PFSK-1 (cell line): ENCODE results near the gene IGF1R.

Experiments used
- FOXP2 ChIP-seq: optimal IDR thresholded peaks from 2 replicates; pipeline ENCODE3; 2011; ENCODE audit warnings: borderline replicate concordance, control low read depth, inconsistent platforms; ENCODE audit not compliant: insufficient read depth; ENCODE audit errors: extremely low read length, extremely low read depth
- POLR2AphosphoS5 ChIP-seq: IDR thresholded peaks from 2 replicates; pipeline ENCODE4 v1.6.1; 2012; ENCODE audit warnings: low read depth, mild to moderate bottlenecking, control low read depth, low read length, moderate library complexity
- SIN3A ChIP-seq: IDR thresholded peaks from 2 replicates; pipeline ENCODE4 v1.6.1; 2012; ENCODE audit warnings: mild to moderate bottlenecking, low read length, moderate library complexity, borderline replicate concordance; ENCODE audit not compliant: insufficient read depth
- TAF1 ChIP-seq: IDR thresholded peaks from 2 replicates; pipeline ENCODE4 v1.6.1; 2012; ENCODE audit warnings: low read length, control low read depth, borderline replicate concordance; ENCODE audit not compliant: insufficient read depth
- TF ChIP-seq, protein P1 (sequence below), 2 experiments: IDR thresholded peaks; 2 replicates each; pipeline versions ENCODE4 v1.6.1 to v1.8.0; 2011 to 2012; ENCODE audit warnings: low read depth in 2 of 2, low read length in 2 of 2, control low read depth in 1 of 2, inconsistent platforms in 1 of 2, mild to moderate bottlenecking in 1 of 2, moderate library complexity in 1 of 2; ENCODE audit not compliant: insufficient read depth in 1 of 2

Gene IGF1R

GRCh38 chr15:98720031-98720430 is 71.7 kb downstream of the IGF1R start:
- TF ChIP-seq SIN3A (no peak), TAF1 (no peak), POLR2AphosphoS5 (no peak), FOXP2 (no peak)
- TF ChIP-seq, protein P1, sequence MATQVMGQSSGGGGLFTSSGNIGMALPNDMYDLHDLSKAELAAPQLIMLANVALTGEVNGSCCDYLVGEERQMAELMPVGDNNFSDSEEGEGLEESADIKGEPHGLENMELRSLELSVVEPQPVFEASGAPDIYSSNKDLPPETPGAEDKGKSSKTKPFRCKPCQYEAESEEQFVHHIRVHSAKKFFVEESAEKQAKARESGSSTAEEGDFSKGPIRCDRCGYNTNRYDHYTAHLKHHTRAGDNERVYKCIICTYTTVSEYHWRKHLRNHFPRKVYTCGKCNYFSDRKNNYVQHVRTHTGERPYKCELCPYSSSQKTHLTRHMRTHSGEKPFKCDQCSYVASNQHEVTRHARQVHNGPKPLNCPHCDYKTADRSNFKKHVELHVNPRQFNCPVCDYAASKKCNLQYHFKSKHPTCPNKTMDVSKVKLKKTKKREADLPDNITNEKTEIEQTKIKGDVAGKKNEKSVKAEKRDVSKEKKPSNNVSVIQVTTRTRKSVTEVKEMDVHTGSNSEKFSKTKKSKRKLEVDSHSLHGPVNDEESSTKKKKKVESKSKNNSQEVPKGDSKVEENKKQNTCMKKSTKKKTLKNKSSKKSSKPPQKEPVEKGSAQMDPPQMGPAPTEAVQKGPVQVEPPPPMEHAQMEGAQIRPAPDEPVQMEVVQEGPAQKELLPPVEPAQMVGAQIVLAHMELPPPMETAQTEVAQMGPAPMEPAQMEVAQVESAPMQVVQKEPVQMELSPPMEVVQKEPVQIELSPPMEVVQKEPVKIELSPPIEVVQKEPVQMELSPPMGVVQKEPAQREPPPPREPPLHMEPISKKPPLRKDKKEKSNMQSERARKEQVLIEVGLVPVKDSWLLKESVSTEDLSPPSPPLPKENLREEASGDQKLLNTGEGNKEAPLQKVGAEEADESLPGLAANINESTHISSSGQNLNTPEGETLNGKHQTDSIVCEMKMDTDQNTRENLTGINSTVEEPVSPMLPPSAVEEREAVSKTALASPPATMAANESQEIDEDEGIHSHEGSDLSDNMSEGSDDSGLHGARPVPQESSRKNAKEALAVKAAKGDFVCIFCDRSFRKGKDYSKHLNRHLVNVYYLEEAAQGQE (IDR thresholded peaks at IDR 0.05; ENCODE audit: insufficient read depth in 1 of 2, low read depth in 2 of 2, low read length in 2 of 2), result no peak

GRCh38 chr15:98720577-98721565 is 72.5 kb downstream of the IGF1R start:
- no peak for TF ChIP-seq SIN3A
- TF ChIP-seq POLR2AphosphoS5, result no peak
- no peak for TF ChIP-seq TAF1
- TF ChIP-seq FOXP2, result no peak
- TF ChIP-seq, protein P1 (IDR thresholded peaks at IDR 0.05; ENCODE audit: insufficient read depth in 1 of 2, low read depth in 2 of 2, low read length in 2 of 2), result no peak

- no peak for TF ChIP-seq TAF1
- no peak for TF ChIP-seq POLR2AphosphoS5
- no peak for TF ChIP-seq SIN3A
- no peak for TF ChIP-seq FOXP2
- TF ChIP-seq, protein P1 (IDR thresholded peaks at IDR 0.05; ENCODE audit: insufficient read depth in 1 of 2, low read depth in 2 of 2, low read length in 2 of 2), result no peak
Observed at GRCh38 chr15:98722209-98722608, 73.9 kb downstream of the IGF1R start.

DNA sequence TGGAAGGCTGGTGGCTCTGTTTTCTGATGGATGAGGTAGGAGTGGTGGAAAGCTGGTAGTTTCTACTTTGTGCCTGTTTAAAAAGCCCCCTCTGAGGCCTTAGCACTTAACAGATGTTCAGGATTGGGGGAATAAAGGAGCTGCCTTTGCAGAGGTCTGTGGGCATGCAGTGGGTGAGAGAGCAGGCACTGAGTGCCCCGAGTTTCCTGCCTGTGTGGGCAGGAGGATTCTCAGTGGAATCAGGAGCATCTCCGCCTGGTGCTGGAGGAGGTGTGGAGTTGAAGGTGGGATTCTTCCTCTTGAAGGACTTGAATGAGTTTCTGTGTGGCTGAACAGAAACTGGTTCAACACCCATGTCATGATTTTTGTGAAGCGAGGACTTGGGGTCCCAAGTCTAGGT is 74.3 kb downstream of the IGF1R start:
- no peak for TF ChIP-seq FOXP2

GRCh38 chr15:98723195-98723594 is 74.9 kb downstream of the IGF1R start:
- TF ChIP-seq, protein P1 (IDR thresholded peaks at IDR 0.05; ENCODE audit: insufficient read depth in 1 of 2, low read depth in 2 of 2, low read length in 2 of 2), result no peak
- TF ChIP-seq FOXP2 (no peak), TAF1 (no peak), SIN3A (no peak), POLR2AphosphoS5 (no peak)
